Uterus (tissue), 2 donors: ENCODE results near the gene PLAGL1.

Experiments used
- POLR2A ChIP-seq, 2 donors: fragments of 450-650 bp; IDR thresholded peaks; one replicate each; pipeline ENCODE4 v1.6.1; 2016; ENCODE audit warnings: antibody characterized with exemption in 2 of 2, mild to moderate bottlenecking in 1 of 2, moderate library complexity in 1 of 2
- TF ChIP-seq, protein P1 (sequence below), 4 experiments: fragments of 200-600 bp in 2 of 4; fragments of 450-650 bp in 2 of 4; sonication (generic) in 2 of 4; IDR thresholded peaks; one replicate each; pipeline ENCODE4 v1.5.1; 2016 to 2019; ENCODE audit warnings: antibody characterized with exemption in 4 of 4, mild to moderate bottlenecking in 2 of 4, moderate library complexity in 1 of 4

DNA sequence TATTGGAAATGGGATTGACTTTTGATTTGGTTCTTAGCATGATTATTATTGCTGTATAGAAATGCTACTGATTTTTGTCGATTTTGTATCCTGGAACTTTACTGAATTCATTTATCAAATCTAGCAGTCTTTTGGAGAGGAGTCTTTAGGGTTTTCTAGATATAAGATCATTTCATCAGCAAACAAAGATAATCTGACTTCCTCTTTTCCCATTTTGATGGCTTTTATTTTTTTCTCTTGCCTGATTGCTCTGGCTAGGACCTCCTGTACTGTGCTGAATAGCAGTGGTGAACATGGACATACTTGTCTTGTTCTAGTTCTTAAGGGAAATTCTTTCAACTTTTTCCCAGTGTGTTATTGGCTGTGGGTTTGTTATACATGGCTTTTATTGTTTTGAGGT lies 79.2 kb downstream of the PLAGL1 start:
- TF ChIP-seq, protein P1, sequence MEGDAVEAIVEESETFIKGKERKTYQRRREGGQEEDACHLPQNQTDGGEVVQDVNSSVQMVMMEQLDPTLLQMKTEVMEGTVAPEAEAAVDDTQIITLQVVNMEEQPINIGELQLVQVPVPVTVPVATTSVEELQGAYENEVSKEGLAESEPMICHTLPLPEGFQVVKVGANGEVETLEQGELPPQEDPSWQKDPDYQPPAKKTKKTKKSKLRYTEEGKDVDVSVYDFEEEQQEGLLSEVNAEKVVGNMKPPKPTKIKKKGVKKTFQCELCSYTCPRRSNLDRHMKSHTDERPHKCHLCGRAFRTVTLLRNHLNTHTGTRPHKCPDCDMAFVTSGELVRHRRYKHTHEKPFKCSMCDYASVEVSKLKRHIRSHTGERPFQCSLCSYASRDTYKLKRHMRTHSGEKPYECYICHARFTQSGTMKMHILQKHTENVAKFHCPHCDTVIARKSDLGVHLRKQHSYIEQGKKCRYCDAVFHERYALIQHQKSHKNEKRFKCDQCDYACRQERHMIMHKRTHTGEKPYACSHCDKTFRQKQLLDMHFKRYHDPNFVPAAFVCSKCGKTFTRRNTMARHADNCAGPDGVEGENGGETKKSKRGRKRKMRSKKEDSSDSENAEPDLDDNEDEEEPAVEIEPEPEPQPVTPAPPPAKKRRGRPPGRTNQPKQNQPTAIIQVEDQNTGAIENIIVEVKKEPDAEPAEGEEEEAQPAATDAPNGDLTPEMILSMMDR (IDR thresholded peaks at IDR 0.05) = no peak
- TF ChIP-seq POLR2A (IDR thresholded peaks at IDR 0.05) = no peak
